Thoracic aorta (tissue), 2 donors: Measurements from ENCODE around the gene ZCCHC24. TPM values are rescaled to one million over a fixed set of nuclear protein-coding genes. Genes with fewer than 3 reads are reported as not detected.

Experiments used
- ATAC-seq: fragments of 150-250 bp; one replicate; pipeline ENCODE4 v1.8.0; 2017; ENCODE audit warnings: low read depth; ENCODE audit not compliant: insufficient number of reproducible peaks, low FRiP score
- DNase-seq: peaks from one replicate; pipeline ENCODE4 v3.0.0-alpha.2; 2020; ENCODE audit warnings: low spot score
- H3K27ac ChIP-seq, 2 donors: fragments of 200-600 bp; sonication (generic); 1 replicate in 1 of 2; 2 replicates in 1 of 2; pipeline ENCODE4 v1.5.1; 2016; ENCODE audit warnings: mild to moderate bottlenecking in 2 of 2, moderate library complexity in 2 of 2
- H3K27me3 ChIP-seq: fragments of 200-600 bp; sonication (generic); replicated peaks from 2 replicates; pipeline ENCODE4 v1.6.0; 2016; ENCODE audit warnings: mild to moderate bottlenecking; ENCODE audit not compliant: insufficient read depth
- H3K36me3 ChIP-seq: fragments of 200-600 bp; sonication (generic); one replicate; pipeline ENCODE4 v1.5.1; 2016
- H3K4me1 ChIP-seq, 2 donors: fragments of 200-600 bp; sonication (generic); 1 replicate in 1 of 2; 2 replicates in 1 of 2; pipeline versions ENCODE4 v1.5.1 to v1.6.0; 2016; ENCODE audit warnings: low read depth in 2 of 2, mild to moderate bottlenecking in 1 of 2; ENCODE audit not compliant: control insufficient read depth in 1 of 2
- H3K4me3 ChIP-seq: fragments of 200-600 bp; sonication (generic); 2 replicates; pipeline ENCODE4 v1.5.1; 2016; ENCODE audit warnings: mild to moderate bottlenecking
- H3K9me3 ChIP-seq: fragments of 200-600 bp; sonication (generic); 2 replicates; pipeline ENCODE4 v1.5.1; 2016
- total RNA-seq, 2 donors: library from RNA; depleted of rRNA; stranded (reverse); fragments of >200 nt; gene quantifications; one replicate each; pipeline versions ENCODE4 v1.1.0 to v1.2.3, GENCODE V29; 2016
- TF ChIP-seq, protein P1 (sequence below): fragments of 200-600 bp; sonication (generic); IDR thresholded peaks from one replicate; pipeline ENCODE4 v1.5.1; 2019; ENCODE audit warnings: antibody characterized with exemption

Gene ZCCHC24
- total RNA-seq, 2 donors from 2014 or later = 66.9 to 82.9 TPM

DNA sequence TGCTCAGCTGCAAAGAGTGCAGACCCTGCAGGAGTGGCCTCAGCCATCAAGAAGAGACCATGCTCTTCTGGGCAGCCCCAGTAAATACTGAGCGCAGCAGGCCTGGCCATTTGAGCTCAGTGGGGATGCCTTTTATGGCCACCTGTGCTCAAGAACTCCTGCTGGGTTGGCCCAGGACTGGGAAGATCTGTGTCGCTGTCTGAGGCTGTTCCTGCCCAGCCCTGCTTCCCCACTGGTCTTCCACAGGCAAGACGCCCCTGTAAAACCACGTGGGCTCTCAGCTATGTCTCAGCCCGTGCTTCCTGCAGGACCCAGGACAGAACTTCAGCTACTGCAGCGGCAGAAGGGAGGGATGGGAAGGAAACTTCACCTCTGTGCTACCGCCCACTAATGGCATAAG, 108.7 kb downstream of the ZCCHC24 start:
- Histone ChIP-seq H3K27ac (no peak overlapping the region), H3K4me3 (no peak overlapping the region), H3K9me3 (no peaks in the 10 kb centered on the region), H3K36me3 (no peaks in the 10 kb centered on the region), H3K27me3 (no peaks in the 10 kb centered on the region), H3K4me1 (peaks cover 0 to 14% of the 10 kb centered on the region in 2 donors)
- DNase-seq (no peak), ATAC-seq (no peak)
- TF ChIP-seq, protein P1, sequence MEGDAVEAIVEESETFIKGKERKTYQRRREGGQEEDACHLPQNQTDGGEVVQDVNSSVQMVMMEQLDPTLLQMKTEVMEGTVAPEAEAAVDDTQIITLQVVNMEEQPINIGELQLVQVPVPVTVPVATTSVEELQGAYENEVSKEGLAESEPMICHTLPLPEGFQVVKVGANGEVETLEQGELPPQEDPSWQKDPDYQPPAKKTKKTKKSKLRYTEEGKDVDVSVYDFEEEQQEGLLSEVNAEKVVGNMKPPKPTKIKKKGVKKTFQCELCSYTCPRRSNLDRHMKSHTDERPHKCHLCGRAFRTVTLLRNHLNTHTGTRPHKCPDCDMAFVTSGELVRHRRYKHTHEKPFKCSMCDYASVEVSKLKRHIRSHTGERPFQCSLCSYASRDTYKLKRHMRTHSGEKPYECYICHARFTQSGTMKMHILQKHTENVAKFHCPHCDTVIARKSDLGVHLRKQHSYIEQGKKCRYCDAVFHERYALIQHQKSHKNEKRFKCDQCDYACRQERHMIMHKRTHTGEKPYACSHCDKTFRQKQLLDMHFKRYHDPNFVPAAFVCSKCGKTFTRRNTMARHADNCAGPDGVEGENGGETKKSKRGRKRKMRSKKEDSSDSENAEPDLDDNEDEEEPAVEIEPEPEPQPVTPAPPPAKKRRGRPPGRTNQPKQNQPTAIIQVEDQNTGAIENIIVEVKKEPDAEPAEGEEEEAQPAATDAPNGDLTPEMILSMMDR = no peak

DNA sequence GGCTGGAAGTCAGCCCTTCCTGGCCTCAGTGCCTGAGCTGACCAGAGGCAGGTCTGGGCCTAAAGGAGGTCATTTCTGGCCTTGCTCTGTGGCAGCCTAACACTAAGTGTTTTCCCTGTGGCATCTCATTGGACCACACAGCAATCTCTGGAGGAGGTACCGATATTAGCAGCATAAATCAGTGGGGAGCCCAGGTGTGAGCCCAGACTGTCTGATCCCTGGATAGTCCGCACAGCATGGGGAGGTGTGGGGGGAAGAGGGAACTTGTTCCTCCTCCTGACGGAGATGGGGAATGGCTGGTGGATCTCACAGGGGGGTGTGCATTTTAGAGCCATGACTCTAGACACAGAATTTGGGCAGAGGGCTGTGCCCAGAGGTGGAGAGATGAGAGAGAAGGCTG, 109.1 kb downstream of the ZCCHC24 start:
- ATAC-seq (no peak), DNase-seq (no peak)
- Histone ChIP-seq H3K27me3 (no peaks in the 10 kb centered on the region), H3K4me1 (peaks cover 0 to 14% of the 10 kb centered on the region in 2 donors), H3K4me3 (no peak overlapping the region), H3K36me3 (no peaks in the 10 kb centered on the region), H3K27ac (no peak overlapping the region), H3K9me3 (no peaks in the 10 kb centered on the region)
- TF ChIP-seq, protein P1 = no peak

DNA sequence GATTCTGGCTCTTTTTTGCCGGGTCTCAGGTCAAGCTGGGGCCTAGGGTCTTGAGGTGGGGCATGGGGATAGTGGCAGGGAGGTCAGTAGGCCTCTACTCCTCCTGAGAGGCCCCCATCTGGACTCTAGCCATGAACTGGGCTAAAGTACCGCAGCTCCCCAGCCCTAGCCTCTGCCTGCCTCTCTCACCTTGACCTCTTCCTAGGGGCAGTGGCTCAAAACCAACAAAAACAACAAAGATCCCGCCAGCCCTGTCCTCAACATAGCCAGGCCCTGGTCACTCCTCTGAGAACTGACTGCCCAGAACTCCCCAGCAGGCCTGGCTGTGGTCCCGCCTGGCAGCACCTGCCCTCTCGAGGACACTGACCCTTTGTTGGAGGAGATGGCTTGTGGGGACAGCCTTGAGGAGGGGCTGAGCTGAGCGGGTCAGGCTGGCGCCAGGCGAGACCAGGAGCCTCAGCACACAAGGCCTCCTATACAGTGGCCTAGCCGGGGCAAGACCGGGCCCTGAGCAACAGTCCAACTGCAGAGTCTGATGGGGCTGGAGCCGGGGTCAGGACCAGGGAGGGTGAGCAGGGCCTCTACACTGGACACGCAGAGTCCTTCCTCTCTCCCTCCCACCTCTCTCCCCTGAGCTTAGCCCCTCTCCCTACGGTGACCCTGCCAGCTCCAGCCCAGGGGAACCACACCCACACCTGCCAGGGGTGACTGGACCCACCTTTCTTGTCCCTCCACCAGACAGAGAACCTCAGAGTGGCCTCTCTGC, 109.8 kb downstream of the ZCCHC24 start:
- TF ChIP-seq, protein P1 = no peak
- no peaks in the 10 kb centered on the region for H3K36me3 ChIP-seq
- H3K27ac ChIP-seq = no peak overlapping the region
- H3K9me3 ChIP-seq = no peaks in the 10 kb centered on the region
- H3K4me3 ChIP-seq = no peak overlapping the region
- DNase-seq (no peak), ATAC-seq (no peak)
- peaks cover 0 to 14% of the 10 kb centered on the region in 2 donors for H3K4me1 ChIP-seq
- H3K27me3 ChIP-seq = no peaks in the 10 kb centered on the region

DNA sequence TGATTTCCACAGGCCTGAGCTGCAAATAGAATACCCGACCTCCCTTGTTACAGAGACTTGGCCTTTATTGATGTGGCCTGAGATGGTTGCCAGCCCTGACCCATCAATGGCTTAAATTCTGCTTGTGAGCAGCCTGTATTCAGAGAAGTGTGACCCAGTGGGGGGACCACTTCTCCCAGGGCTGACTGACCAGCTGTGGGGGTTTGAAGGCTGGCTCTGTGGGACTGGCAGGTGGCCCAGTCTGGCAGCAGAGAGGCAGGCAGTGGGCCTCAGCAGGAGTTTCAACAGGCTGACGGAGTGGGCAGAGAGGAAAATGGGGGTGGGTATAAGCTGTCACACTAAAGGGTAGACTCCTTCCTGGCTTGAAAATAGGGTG, 110.3 kb downstream of the ZCCHC24 start:
- Histone ChIP-seq H3K36me3 (no peaks in the 10 kb centered on the region), H3K4me1 (peaks cover 0 to 14% of the 10 kb centered on the region in 2 donors), H3K4me3 (no peak overlapping the region), H3K27me3 (no peaks in the 10 kb centered on the region), H3K9me3 (no peaks in the 10 kb centered on the region), H3K27ac (no peak overlapping the region)
- TF ChIP-seq, protein P1 = no peak
- no peak for ATAC-seq
- DNase-seq = no peak

DNA sequence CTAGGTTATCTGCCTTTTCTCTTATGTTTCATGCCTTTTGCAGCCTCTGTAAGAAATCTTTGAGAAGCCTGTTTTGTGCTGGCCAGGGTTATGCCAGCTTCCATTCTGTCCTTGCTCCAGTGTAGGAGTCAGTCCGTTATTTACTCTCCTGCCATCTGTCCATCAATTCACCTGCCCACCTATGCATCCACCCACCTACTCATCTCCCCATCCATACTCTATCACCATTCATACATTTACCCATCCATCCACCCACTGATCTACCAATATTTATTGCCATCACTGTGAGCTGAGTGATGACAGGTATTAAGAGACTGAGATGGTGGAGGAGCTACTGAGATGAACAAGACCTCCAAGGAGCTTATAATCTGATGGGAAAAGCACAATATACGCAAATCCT, 110.9 kb downstream of the ZCCHC24 start:
- no peaks in the 10 kb centered on the region for H3K27me3 ChIP-seq
- H3K9me3 ChIP-seq = no peaks in the 10 kb centered on the region
- no peak overlapping the region for H3K4me3 ChIP-seq
- DNase-seq (no peak), ATAC-seq (no peak)
- TF ChIP-seq, protein P1 = no peak
- peaks cover 0 to 14% of the 10 kb centered on the region in 2 donors for H3K4me1 ChIP-seq
- H3K27ac ChIP-seq = no peak overlapping the region
- H3K36me3 ChIP-seq = no peaks in the 10 kb centered on the region
